Peyer's patch (tissue), 4 donors: ENCODE measurements around the gene RESP18. TPM values are rescaled to one million over a fixed set of nuclear protein-coding genes. Genes with fewer than 3 reads are reported as not detected.

ENCODE experiments used
- DNase-seq, 3 donors: peaks; one replicate each; pipeline ENCODE4 v3.0.0-alpha.2; 2017 to 2019
- H3K27ac ChIP-seq, 4 donors: fragments of 200-600 bp; sonication (generic); one replicate each; pipeline ENCODE4 v1.5.1; 2016 to 2019
- H3K27me3 ChIP-seq, 2 donors: fragments of 200-600 bp; sonication (generic); one replicate each; pipeline ENCODE4 v1.5.1; 2019
- H3K36me3 ChIP-seq, 3 donors: fragments of 200-600 bp; sonication (generic); one replicate each; pipeline ENCODE4 v1.5.1; 2016 to 2019
- H3K4me1 ChIP-seq, 4 donors: fragments of 200-600 bp; sonication (generic); one replicate each; pipeline ENCODE4 v1.5.1; 2016 to 2019
- H3K4me3 ChIP-seq, 4 donors: fragments of 200-600 bp; sonication (generic); 1 replicate in 3 of 4; 2 replicates in 1 of 4; pipeline ENCODE4 v1.5.1; 2016 to 2019; ENCODE audit warnings: mild to moderate bottlenecking in 1 of 4
- H3K9me3 ChIP-seq, 4 donors: fragments of 200-600 bp; sonication (generic); one replicate each; pipeline ENCODE4 v1.5.1; 2016 to 2019; ENCODE audit warnings: mild to moderate bottlenecking in 1 of 4
- POLR2A ChIP-seq, 2 donors: fragments of 450-650 bp; IDR thresholded peaks; one replicate each; pipeline ENCODE4 v1.5.1; 2017; ENCODE audit warnings: antibody characterized with exemption in 2 of 2, mild to moderate bottlenecking in 2 of 2, moderate library complexity in 2 of 2
- total RNA-seq, 4 donors: library from RNA; depleted of rRNA; stranded (reverse); fragments of >200 nt; gene quantifications; one replicate each; pipeline ENCODE4 v1.1.0, GENCODE V29; 2016
- TF ChIP-seq, protein P1 (sequence below), 6 experiments: fragments of 450-650 bp in 4 of 6; fragments of 200-600 bp in 2 of 6; sonication (generic) in 1 of 6; IDR thresholded peaks; one replicate each; pipeline ENCODE4 v1.5.1; 2017 to 2019; ENCODE audit warnings: antibody characterized with exemption in 6 of 6, mild to moderate bottlenecking in 3 of 6, moderate library complexity in 1 of 6

Gene RESP18
- total RNA-seq, 4 donors from 2014 or later, result not detected

DNA sequence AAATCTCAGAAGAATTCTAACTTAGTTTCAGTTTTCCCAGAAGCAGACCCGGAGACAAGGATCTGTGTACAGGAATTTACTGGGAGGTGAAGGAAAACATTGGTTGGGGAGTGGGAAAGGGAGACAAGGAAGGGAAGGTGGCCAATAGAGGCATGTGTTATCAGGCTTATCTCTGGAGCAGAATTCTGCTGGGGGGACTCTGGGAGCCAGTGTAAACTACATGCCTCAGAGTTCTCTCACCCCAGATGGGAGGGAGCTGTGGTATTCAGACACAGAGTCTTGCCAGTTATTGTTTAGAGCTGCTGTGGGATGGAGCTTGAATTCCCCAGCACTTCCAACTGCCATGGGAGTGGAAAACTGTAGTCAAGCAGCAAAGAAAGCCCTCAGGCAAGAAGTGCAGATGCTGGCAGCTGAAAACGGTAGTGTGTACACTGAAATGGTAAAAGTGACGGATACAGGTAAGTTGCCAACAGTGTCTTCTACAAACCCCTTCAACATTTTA, 36.2 kb upstream of the RESP18 start:
- TF ChIP-seq, protein P1, sequence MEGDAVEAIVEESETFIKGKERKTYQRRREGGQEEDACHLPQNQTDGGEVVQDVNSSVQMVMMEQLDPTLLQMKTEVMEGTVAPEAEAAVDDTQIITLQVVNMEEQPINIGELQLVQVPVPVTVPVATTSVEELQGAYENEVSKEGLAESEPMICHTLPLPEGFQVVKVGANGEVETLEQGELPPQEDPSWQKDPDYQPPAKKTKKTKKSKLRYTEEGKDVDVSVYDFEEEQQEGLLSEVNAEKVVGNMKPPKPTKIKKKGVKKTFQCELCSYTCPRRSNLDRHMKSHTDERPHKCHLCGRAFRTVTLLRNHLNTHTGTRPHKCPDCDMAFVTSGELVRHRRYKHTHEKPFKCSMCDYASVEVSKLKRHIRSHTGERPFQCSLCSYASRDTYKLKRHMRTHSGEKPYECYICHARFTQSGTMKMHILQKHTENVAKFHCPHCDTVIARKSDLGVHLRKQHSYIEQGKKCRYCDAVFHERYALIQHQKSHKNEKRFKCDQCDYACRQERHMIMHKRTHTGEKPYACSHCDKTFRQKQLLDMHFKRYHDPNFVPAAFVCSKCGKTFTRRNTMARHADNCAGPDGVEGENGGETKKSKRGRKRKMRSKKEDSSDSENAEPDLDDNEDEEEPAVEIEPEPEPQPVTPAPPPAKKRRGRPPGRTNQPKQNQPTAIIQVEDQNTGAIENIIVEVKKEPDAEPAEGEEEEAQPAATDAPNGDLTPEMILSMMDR (IDR thresholded peaks at IDR 0.05), result no peak
- no peak for TF ChIP-seq POLR2A (IDR thresholded peaks at IDR 0.05)
- H3K4me3 ChIP-seq, result no peak overlapping the region
- H3K9me3 ChIP-seq, result no peaks in the 10 kb centered on the region
- peaks cover 0 to 7% (median 0%) of the 10 kb centered on the region in 3 donors for H3K36me3 ChIP-seq
- no peak for DNase-seq
- H3K27me3 ChIP-seq, result no peaks in the 10 kb centered on the region
- H3K4me1 ChIP-seq, result no peaks in the 10 kb centered on the region
- peak overlapping the region in 3 of 4 donors; percentile 25 to 52 (median 34) for H3K27ac ChIP-seq

DNA sequence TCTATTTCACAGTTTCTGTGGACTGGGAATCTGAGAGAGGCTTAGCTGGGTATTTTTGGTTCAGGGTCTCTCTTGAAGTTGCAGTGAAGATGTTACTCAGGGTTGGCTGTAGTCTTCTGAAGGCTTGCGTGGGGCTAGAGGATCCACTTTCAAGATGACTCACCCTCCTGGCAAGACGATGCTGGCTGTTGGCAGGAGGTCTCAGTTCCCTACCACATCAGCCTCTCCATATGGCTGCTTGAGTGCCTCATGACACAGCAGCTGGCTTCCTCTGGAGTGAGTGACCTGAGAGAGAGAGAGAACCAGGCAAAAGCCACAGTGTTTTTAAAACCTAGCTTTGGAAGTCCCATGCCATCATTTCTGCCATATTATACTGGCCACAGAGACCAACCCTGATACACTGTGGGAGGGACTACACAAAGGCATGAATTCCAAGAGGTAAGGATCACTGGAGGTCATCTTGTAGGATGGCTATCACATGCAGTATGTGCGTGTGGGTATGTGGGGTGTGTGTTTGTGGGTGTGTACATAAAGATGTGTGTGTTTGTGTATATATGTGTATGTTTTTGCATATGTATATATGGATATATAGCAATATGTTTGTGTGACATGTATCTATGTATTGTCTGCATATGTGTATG, 30.1 kb upstream of the RESP18 start:
- Histone ChIP-seq H3K27me3 (peaks cover 0 to 16% of the 10 kb centered on the region in 2 donors), H3K4me3 (no peak overlapping the region), H3K4me1 (peaks cover 0 to 10% (median 0%) of the 10 kb centered on the region in 4 donors), H3K27ac (no peak overlapping the region), H3K36me3 (no peaks in the 10 kb centered on the region), H3K9me3 (no peaks in the 10 kb centered on the region)
- peak in 2 of 3 donors; percentile 23 to 63 for DNase-seq
- TF ChIP-seq, protein P1 (IDR thresholded peaks at IDR 0.05), result no peak
- TF ChIP-seq POLR2A (IDR thresholded peaks at IDR 0.05), result no peak

DNA sequence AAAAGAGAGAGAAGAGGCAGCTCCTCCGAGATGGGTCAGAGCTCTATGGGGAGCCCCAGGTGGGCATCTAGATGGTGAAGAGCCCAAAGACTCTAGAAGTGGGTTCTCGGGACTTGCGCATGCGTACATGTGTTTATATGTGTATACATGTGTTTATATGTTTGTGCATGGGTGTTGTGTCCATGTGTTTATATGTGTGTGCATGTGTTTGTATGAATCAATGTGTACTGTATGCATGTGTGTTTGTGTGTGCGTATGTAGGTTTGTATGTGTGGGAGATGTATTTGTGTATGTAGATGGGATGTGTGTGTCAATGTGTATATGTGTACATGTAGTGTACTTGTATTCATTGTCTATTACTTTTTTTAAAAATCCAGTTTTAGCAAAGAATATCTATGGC, 29.5 kb upstream of the RESP18 start:
- Histone ChIP-seq H3K36me3 (no peaks in the 10 kb centered on the region), H3K27me3 (peaks cover 0 to 16% of the 10 kb centered on the region in 2 donors), H3K27ac (no peak overlapping the region), H3K4me3 (no peak overlapping the region), H3K9me3 (no peaks in the 10 kb centered on the region), H3K4me1 (peaks cover 0 to 10% (median 0%) of the 10 kb centered on the region in 4 donors)
- no peak for TF ChIP-seq POLR2A (IDR thresholded peaks at IDR 0.05)
- TF ChIP-seq, protein P1 (IDR thresholded peaks at IDR 0.05), result no peak
- DNase-seq, result no peak

DNA sequence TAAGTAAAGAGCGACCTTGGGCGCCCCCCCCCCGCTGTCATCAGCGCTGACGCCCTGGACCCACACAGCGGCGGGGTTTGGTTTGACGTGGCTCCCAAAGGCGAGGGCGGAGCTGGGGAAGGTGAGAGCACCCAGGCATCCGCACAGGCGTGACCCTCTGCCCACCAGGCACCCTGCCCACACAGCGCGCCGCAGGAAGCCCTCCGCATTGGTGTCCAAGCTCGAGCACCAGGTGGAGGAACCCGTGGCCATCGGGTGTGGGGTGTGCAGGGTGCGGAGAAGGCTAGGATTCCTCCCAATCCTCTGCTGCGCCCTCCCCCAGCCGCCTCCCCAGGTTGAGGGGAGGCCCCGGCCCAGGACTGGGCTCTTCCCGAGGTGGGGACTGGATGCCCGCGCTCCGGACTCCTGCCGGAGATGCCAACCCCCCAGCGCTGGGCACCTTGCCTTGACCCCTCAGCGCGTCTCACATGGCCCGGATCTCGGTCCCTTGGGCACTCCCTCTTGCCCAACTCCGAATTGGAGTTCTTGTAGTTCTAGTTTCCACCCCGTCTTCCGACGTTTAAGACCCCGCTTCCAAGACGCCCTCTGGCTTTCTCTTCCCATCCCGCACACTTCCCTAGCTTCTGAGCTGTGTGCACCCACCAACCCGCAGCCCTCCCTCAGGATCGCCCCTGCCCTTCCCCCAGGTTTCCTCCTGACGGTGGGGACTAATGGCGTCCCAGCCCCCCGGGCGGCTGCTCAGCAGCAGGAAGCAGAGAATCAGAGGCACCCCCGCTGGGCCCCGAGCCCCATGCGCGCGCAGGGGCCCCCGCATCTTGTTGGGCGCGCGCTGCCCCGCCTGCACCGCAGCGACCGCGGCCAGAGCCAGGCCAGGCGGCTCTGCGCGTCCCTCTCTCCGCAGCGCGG, 25.9 kb upstream of the RESP18 start:
- TF ChIP-seq, protein P1 (IDR thresholded peaks at IDR 0.05), result no peak
- TF ChIP-seq POLR2A (IDR thresholded peaks at IDR 0.05), result no peak
- no peaks in the 10 kb centered on the region for H3K36me3 ChIP-seq
- peak overlapping the region in 1 of 4 donors; percentile 19 for H3K4me3 ChIP-seq
- peaks cover 0 to 16% of the 10 kb centered on the region in 2 donors for H3K27me3 ChIP-seq
- H3K4me1 ChIP-seq, result peaks cover 0 to 10% (median 0%) of the 10 kb centered on the region in 4 donors
- no peaks in the 10 kb centered on the region for H3K9me3 ChIP-seq
- no peak for DNase-seq
- no peak overlapping the region for H3K27ac ChIP-seq

DNA sequence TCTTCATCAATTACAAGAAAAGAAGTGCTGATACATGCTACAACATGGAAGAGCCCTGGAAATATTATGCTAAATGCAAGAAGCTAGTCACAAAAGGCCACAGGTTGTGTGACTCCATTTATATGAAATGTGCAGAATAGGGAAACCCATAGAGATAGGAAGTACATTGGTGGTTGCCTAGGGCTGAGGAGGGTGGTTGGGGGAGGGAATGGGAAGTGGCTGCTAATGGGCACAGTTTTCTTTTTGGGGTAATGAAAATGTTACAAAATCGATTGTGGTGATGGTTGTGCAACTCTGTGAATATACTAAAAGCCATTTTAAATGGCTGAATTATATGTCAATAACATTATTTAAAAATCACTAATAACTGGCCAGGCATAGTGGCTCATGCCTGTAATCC, 24.3 kb upstream of the RESP18 start:
- DNase-seq, result no peak
- H3K4me1 ChIP-seq, result peaks cover 0 to 10% (median 0%) of the 10 kb centered on the region in 4 donors
- H3K9me3 ChIP-seq, result no peaks in the 10 kb centered on the region
- H3K36me3 ChIP-seq, result no peaks in the 10 kb centered on the region
- H3K27ac ChIP-seq, result no peak overlapping the region
- TF ChIP-seq POLR2A (IDR thresholded peaks at IDR 0.05), result no peak
- TF ChIP-seq, protein P1 (IDR thresholded peaks at IDR 0.05), result no peak
- no peak overlapping the region for H3K4me3 ChIP-seq
- H3K27me3 ChIP-seq, result peaks cover 0 to 16% of the 10 kb centered on the region in 2 donors
